HepG2 (cell line): Measurements from ENCODE around the gene TUBGCP4. TPM values are rescaled to one million over a fixed set of nuclear protein-coding genes. Genes with fewer than 3 reads are reported as not detected.

ENCODE experiments used
- DNMT1 ChIP-seq: sonication (generic); formaldehyde crosslinking; IDR thresholded peaks from 2 replicates; pipeline ENCODE4 v1.5.1; 2020; ENCODE audit warnings: mild to moderate bottlenecking, missing genetic modification reagents
- ETV6 ChIP-seq: sonication (generic); formaldehyde crosslinking; conservative IDR thresholded peaks from 2 replicates; pipeline ENCODE4 v1.4.0; 2020; ENCODE audit warnings: missing genetic modification reagents
- HDAC2 ChIP-seq: sonication (generic); formaldehyde crosslinking; IDR thresholded peaks from 2 replicates; pipeline ENCODE4 v1.4.0; 2020; ENCODE audit warnings: missing genetic modification reagents
- HNF4G ChIP-seq, 2 experiments: sonication (generic) in 1 of 2; formaldehyde crosslinking in 1 of 2; IDR thresholded peaks; 2 replicates each; pipeline versions ENCODE4 v1.4.0 to v1.6.1; 2011 to 2020; ENCODE audit warnings: borderline replicate concordance in 2 of 2, low read depth in 2 of 2, mild to moderate bottlenecking in 2 of 2, low read length in 1 of 2, missing genetic modification reagents in 1 of 2, moderate library complexity in 1 of 2
- KDM3A ChIP-seq: IDR thresholded peaks from 2 replicates; pipeline ENCODE4 v1.6.1; 2018; ENCODE audit warnings: low read depth, missing compliant biosample characterization
- NFKBIZ ChIP-seq: IDR thresholded peaks from 2 replicates; pipeline ENCODE4 v1.6.1; 2018; ENCODE audit warnings: missing genetic modification reagents, missing compliant biosample characterization
- PREB ChIP-seq: sonication (generic); formaldehyde crosslinking; IDR thresholded peaks from 2 replicates; pipeline ENCODE4 v1.4.0; 2020; ENCODE audit warnings: missing genetic modification reagents
- THAP8 ChIP-seq: sonication (generic); formaldehyde crosslinking; IDR thresholded peaks from 2 replicates; pipeline ENCODE4 v1.5.1; 2020; ENCODE audit warnings: missing genetic modification reagents, mild to moderate bottlenecking, borderline replicate concordance
- USF2 ChIP-seq, 2 experiments: sonication (generic) in 1 of 2; formaldehyde crosslinking in 1 of 2; IDR thresholded peaks; 2 replicates each; pipeline versions ENCODE4 v1.5.1 to v1.6.1; 2011 to 2020; ENCODE audit warnings: borderline replicate concordance in 1 of 2, low read depth in 1 of 2, low read length in 1 of 2, mild to moderate bottlenecking in 1 of 2, missing genetic modification reagents in 1 of 2, moderate library complexity in 1 of 2
- ZFY ChIP-seq: sonication (generic); formaldehyde crosslinking; IDR thresholded peaks from 2 replicates; pipeline ENCODE4 v1.4.0; 2020; ENCODE audit warnings: missing genetic modification reagents
- ZNF10 ChIP-seq: sonication (generic); formaldehyde crosslinking; IDR thresholded peaks from 2 replicates; pipeline ENCODE4 v1.4.0; 2020; ENCODE audit warnings: mild to moderate bottlenecking, low read depth, missing genetic modification reagents, borderline replicate concordance
- ZNF326 ChIP-seq: sonication (generic); formaldehyde crosslinking; IDR thresholded peaks from 2 replicates; pipeline ENCODE4 v1.4.0; 2020; ENCODE audit warnings: missing genetic modification reagents, borderline replicate concordance
- ZNF335 ChIP-seq: sonication (generic); formaldehyde crosslinking; IDR thresholded peaks from 2 replicates; pipeline ENCODE4 v1.4.0; 2020; ENCODE audit warnings: missing genetic modification reagents
- ZNF503 ChIP-seq: sonication (generic); formaldehyde crosslinking; IDR thresholded peaks from 2 replicates; pipeline ENCODE4 v1.4.0; 2020; ENCODE audit warnings: missing genetic modification reagents
- ZNF550 ChIP-seq: sonication (generic); formaldehyde crosslinking; IDR thresholded peaks from 2 replicates; pipeline ENCODE4 v1.4.0; 2020; ENCODE audit warnings: mild to moderate bottlenecking, missing genetic modification reagents, borderline replicate concordance
- ZNF556 ChIP-seq: sonication (generic); formaldehyde crosslinking; IDR thresholded peaks from 2 replicates; pipeline ENCODE4 v1.4.0; 2020; ENCODE audit warnings: mild to moderate bottlenecking, missing genetic modification reagents, borderline replicate concordance
- ZNF569 ChIP-seq: sonication (generic); formaldehyde crosslinking; IDR thresholded peaks from 2 replicates; pipeline ENCODE4 v1.5.0; 2020; ENCODE audit warnings: mild to moderate bottlenecking, missing genetic modification reagents, moderate library complexity, borderline replicate concordance
- ZNF674 ChIP-seq: sonication (generic); formaldehyde crosslinking; IDR thresholded peaks from 2 replicates; pipeline ENCODE4 v1.5.0; 2020; ENCODE audit warnings: low read depth, mild to moderate bottlenecking, missing genetic modification reagents
- ZNF709 ChIP-seq: sonication (generic); formaldehyde crosslinking; IDR thresholded peaks from 2 replicates; pipeline ENCODE4 v1.5.0; 2020; ENCODE audit warnings: mild to moderate bottlenecking, missing genetic modification reagents
- ZNF710 ChIP-seq: sonication (generic); formaldehyde crosslinking; IDR thresholded peaks from 2 replicates; pipeline ENCODE4 v1.5.0; 2020; ENCODE audit warnings: mild to moderate bottlenecking, missing genetic modification reagents, borderline replicate concordance
- polyA plus RNA-seq, 8 experiments: library from polyadenylated mRNA; depleted of rRNA in 3 of 8; stranded (reverse) in 7 of 8; unstranded in 1 of 8; fragments of >200 nt; fragmentation: Illumina TruSeq in 4 of 8; extraction: Trizol in 4 of 8; gene quantifications; 2 replicates each; pipeline versions ENCODE4 v1.2.1 to v1.2.3, GENCODE V29; 2011 to 2016; ENCODE audit warnings: low read depth in 4 of 8, missing spikeins in 1 of 8, mixed read lengths in 1 of 8; ENCODE audit not compliant: insufficient read depth in 1 of 8
- total RNA-seq, 5 experiments: library from RNA; depleted of rRNA; stranded (reverse); fragments of >200 nt; fragmentation: Illumina TruSeq; extraction: Trizol; gene quantifications; 2 replicates each; pipeline ENCODE4 v1.2.3, GENCODE V29; 2016; ENCODE audit warnings: low read depth in 1 of 5

The TUBGCP4 gene
- total and polyA plus RNA-seq, 2 of the 13 experiments (the other 11 are each of a cell fraction or from before 2014, with no cell fraction given): 15.0 to 20.5 TPM

- TF ChIP-seq ZNF710 (CRISPR knock-in tag) (peak; percentile 52; the same call in 1 of the 2 replicates), ZNF550 (0 out of 2 replicates have a peak, but pooled peaks have one; percentile 66), NFKBIZ (CRISPR knock-in tag) (no peak), USF2 (IDR thresholded peaks at IDR 0.05; ENCODE audit: low read depth, low read length) (no peak), USF2 (CRISPR knock-in tag; IDR thresholded peaks at IDR 0.05; ENCODE audit: borderline replicate concordance) (no peak), ZNF326 (CRISPR knock-in tag) (no peak), ZNF503 (CRISPR knock-in tag) (peak; percentile 16; the same call in 1 of the 2 replicates), ETV6 (CRISPR knock-in tag) (peak; percentile 98), HDAC2 (peak; percentile 29), PREB (CRISPR knock-in tag) (no peak), ZFY (CRISPR knock-in tag) (peak; percentile 90), ZNF556 (CRISPR knock-in tag) (no peak), ZNF569 (CRISPR knock-in tag) (no peak), ZNF10 (no peak), DNMT1 (CRISPR knock-in tag) (0 out of 2 replicates have a peak, but pooled peaks have one; percentile 40), ZNF709 (CRISPR knock-in tag) (peak; percentile 85), THAP8 (CRISPR knock-in tag) (no peak), KDM3A (CRISPR knock-in tag) (peak; percentile 90), ZNF674 (CRISPR knock-in tag) (no peak), HNF4G (IDR thresholded peaks at IDR 0.05; ENCODE audit: borderline replicate concordance, low read depth, low read length) (no peak), HNF4G (CRISPR knock-in tag; IDR thresholded peaks at IDR 0.05; ENCODE audit: borderline replicate concordance, low read depth) (no peak), ZNF335 (CRISPR knock-in tag) (0 out of 2 replicates have a peak, but pooled peaks have one; percentile 71)
These were observed 40.7 kb upstream of the TUBGCP4 start, which contains the start of gene LCMT2 (continued) for GRCh38 chr15:43329960-43330779.
